KMS-11 (cell line): ENCODE data around the gene BST1.

Source experiments
- H2AFZ ChIP-seq: fragments of 200-600 bp; sonication (generic); 2 replicates; pipeline ENCODE4 v1.6.1; 2016; ENCODE audit warnings: antibody characterized with exemption, mixed run types, low read depth
- H3K27ac ChIP-seq: fragments of 200-600 bp; sonication (generic); 2 replicates; pipeline ENCODE4 v1.6.1; 2016; ENCODE audit warnings: mild to moderate bottlenecking, mixed run types
- H3K27me3 ChIP-seq: fragments of 200-600 bp; sonication (generic); 2 replicates; pipeline ENCODE4 v1.6.1; 2017; ENCODE audit warnings: mild to moderate bottlenecking, low read depth, mixed run types, moderate library complexity; ENCODE audit not compliant: insufficient read depth
- H3K36me3 ChIP-seq: fragments of 200-600 bp; sonication (generic); 2 replicates; pipeline ENCODE4 v1.6.1; 2017; ENCODE audit warnings: mild to moderate bottlenecking, mixed run types; ENCODE audit not compliant: insufficient read depth
- H3K4me1 ChIP-seq: fragments of 200-600 bp; sonication (generic); 2 replicates; pipeline ENCODE4 v1.6.1; 2016; ENCODE audit warnings: mild to moderate bottlenecking, low read depth, mixed run types; ENCODE audit not compliant: poor library complexity, severe bottlenecking
- H3K4me2 ChIP-seq: fragments of 200-600 bp; sonication (generic); 2 replicates; pipeline ENCODE4 v1.7.0; 2016; ENCODE audit warnings: mild to moderate bottlenecking, mixed run types
- H3K4me3 ChIP-seq: fragments of 200-600 bp; sonication (generic); IDR thresholded peaks from 2 replicates; pipeline ENCODE4 v1.6.1; 2017; ENCODE audit warnings: low read depth, low read length, mixed read lengths; ENCODE audit not compliant: insufficient read depth
- H3K79me2 ChIP-seq: fragments of 200-600 bp; sonication (generic); 2 replicates; pipeline ENCODE4 v1.6.1; 2016; ENCODE audit warnings: low read depth, mixed run types; ENCODE audit not compliant: insufficient read depth
- H3K9ac ChIP-seq: fragments of 200-600 bp; sonication (generic); 2 replicates; pipeline ENCODE4 v1.6.1; 2016; ENCODE audit warnings: mild to moderate bottlenecking, mixed run types
- H4K20me1 ChIP-seq: fragments of 200-600 bp; sonication (generic); 2 replicates; pipeline ENCODE4 v1.6.1; 2016; ENCODE audit warnings: mild to moderate bottlenecking, mixed run types; ENCODE audit not compliant: insufficient read depth
- TF ChIP-seq, protein P1 (sequence below): fragments of 200-600 bp; sonication (generic); conservative IDR thresholded peaks from 2 replicates; pipeline ENCODE4 v1.6.1; 2017; ENCODE audit warnings: low read depth, mild to moderate bottlenecking, antibody characterized with exemption, low read length, moderate library complexity, mixed read lengths

BST1 gene

DNA sequence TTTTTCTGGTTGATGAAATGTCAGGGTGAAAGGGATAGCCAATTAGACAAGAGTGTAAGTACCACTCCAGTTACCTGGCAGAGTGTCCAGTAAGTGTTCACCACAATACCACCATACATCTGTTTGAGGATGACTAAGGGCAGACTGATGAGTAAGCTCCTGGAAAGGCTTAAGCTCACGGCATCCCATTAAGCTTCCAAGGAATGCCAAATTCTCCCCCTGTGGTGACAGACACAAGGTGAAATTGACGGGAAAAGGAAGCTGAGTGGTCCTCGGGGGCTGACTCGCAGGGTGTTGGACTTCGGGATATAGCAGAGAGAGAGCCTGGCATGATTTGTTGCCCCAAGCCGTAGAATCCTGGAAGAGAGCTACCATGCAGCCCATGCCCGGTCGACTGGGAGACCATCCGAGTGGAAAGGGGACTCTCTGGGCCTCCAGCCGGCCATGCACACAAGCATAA, 7.6 kb upstream of the BST1 start:
- no peak overlapping the region for H3K9ac ChIP-seq
- no peak overlapping the region for H3K27ac ChIP-seq

DNA sequence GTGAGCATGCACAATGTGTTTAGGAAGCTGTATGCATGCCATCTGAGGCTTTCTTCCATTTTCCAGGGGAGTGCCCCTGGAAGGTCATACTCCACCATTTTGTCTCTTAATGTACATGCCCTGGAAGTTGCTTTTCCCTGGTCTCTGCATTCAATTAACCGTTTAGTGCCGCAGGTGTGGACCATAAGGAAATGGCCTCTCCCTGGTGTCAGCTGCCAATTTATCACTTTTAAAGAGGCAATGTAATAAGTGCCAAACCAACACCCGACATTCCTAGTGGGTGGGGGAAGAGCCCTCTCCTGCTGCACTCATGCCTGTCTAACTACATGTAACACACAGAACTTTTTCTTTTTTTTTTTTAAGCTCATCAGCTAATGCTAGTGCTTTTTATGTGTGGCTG, 7.1 kb upstream of the BST1 start:
- no peak overlapping the region for H3K27ac ChIP-seq
- H3K36me3 ChIP-seq: no peaks in the 10 kb centered on the region
- H3K4me2 ChIP-seq: no peak overlapping the region
- no peaks in the 10 kb centered on the region for H4K20me1 ChIP-seq
- no peak overlapping the region for H3K4me3 ChIP-seq
- no peak overlapping the region for H3K9ac ChIP-seq
- no peaks in the 10 kb centered on the region for H3K27me3 ChIP-seq
- TF ChIP-seq, protein P1, sequence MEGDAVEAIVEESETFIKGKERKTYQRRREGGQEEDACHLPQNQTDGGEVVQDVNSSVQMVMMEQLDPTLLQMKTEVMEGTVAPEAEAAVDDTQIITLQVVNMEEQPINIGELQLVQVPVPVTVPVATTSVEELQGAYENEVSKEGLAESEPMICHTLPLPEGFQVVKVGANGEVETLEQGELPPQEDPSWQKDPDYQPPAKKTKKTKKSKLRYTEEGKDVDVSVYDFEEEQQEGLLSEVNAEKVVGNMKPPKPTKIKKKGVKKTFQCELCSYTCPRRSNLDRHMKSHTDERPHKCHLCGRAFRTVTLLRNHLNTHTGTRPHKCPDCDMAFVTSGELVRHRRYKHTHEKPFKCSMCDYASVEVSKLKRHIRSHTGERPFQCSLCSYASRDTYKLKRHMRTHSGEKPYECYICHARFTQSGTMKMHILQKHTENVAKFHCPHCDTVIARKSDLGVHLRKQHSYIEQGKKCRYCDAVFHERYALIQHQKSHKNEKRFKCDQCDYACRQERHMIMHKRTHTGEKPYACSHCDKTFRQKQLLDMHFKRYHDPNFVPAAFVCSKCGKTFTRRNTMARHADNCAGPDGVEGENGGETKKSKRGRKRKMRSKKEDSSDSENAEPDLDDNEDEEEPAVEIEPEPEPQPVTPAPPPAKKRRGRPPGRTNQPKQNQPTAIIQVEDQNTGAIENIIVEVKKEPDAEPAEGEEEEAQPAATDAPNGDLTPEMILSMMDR: no peak
- H2AFZ ChIP-seq: no peak overlapping the region
- no peaks in the 10 kb centered on the region for H3K4me1 ChIP-seq
- no peaks in the 10 kb centered on the region for H3K79me2 ChIP-seq

More for the DNA sequence above, 7.6 kb upstream of the BST1 start:
- H3K4me3 ChIP-seq: no peak overlapping the region
- no peak overlapping the region for H3K4me2 ChIP-seq
- H3K4me1 ChIP-seq: no peaks in the 10 kb centered on the region
- H4K20me1 ChIP-seq: no peaks in the 10 kb centered on the region
- no peaks in the 10 kb centered on the region for H3K27me3 ChIP-seq
- no peaks in the 10 kb centered on the region for H3K36me3 ChIP-seq
- no peak overlapping the region for H2AFZ ChIP-seq
- no peaks in the 10 kb centered on the region for H3K79me2 ChIP-seq
- TF ChIP-seq, protein P1: no peak

DNA sequence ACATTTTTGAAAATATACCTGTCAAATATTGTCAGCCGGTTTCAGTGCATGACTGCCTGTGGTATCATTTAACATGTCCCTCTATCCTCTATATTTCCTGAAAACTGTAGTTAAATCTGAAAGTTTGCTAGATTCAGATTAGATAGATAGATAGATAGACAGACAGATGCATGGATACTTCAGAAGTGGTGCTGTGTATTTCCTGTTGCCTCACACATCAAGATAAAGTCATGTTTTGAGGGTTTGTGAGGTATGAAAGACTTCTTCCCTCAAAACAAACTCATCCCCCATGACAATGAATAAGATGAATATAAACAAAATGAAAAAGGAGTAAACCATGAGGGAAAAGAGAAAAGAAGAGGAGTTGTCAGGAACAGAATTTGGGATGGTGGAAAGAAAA, 6.0 kb upstream of the BST1 start:
- Histone ChIP-seq H2AFZ (no peak overlapping the region), H3K79me2 (no peaks in the 10 kb centered on the region), H3K4me1 (no peaks in the 10 kb centered on the region), H3K4me2 (no peak overlapping the region), H3K27me3 (no peaks in the 10 kb centered on the region), H3K9ac (no peak overlapping the region), H4K20me1 (no peaks in the 10 kb centered on the region), H3K27ac (no peak overlapping the region), H3K36me3 (no peaks in the 10 kb centered on the region), H3K4me3 (no peak overlapping the region)
- TF ChIP-seq, protein P1: no peak

DNA sequence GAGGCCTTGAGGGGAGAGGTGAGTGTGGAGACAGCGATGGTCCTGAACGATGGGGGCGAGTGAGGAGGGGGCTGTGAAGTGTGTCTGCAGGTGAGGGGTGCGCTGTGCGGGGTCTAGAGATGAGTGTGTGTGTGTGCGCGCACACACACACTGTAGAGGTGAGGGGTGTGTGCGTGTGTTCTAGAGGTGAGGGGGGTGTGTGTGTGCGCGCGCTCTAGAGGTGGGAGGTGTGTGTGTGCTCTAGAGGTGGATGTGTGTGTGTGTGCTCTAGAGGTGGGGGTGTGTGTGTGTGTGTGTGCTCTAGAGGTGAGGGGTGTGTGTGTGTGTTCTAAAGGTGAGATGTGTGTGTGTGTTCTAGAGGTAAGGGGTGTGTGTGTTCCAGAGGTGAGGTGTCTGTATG, 574 bp downstream of the BST1 start:
- Histone ChIP-seq H3K27me3 (no peaks in the 10 kb centered on the region), H3K4me2 (no peak overlapping the region), H2AFZ (no peak overlapping the region), H4K20me1 (no peaks in the 10 kb centered on the region), H3K79me2 (no peaks in the 10 kb centered on the region), H3K9ac (no peak overlapping the region), H3K4me1 (no peaks in the 10 kb centered on the region), H3K27ac (no peak overlapping the region), H3K36me3 (no peaks in the 10 kb centered on the region), H3K4me3 (no peak overlapping the region)
- TF ChIP-seq, protein P1: no peak
